Activated naive CD4-positive, alpha-beta T cell treated with Interleukin-2 at 50 U/mL for 16 hours (primary cell): ENCODE results near the gene PGPEP1.
"Not testable (repeated sequence)": the region's sequence is repeated elsewhere in the genome, so short reads cannot be mapped to it uniquely, and the experiment has no call there.

Experiments used
- DNase-seq: peaks from one replicate; pipeline ENCODE4 v3.0.0-alpha.2; 2020

PGPEP1 gene

GRCh38 chr19:18332917-18333530, 7.4 kb upstream of the PGPEP1 start:
- no peak for DNase-seq

GRCh38 chr19:18333680-18334079, 6.7 kb upstream of the PGPEP1 start:
- DNase-seq = no peak

- no peak for DNase-seq
Measured at GRCh38 chr19:18336121-18336520, 4.3 kb upstream of the PGPEP1 start.

- no peak for DNase-seq
Measured at GRCh38 chr19:18338541-18338940, 1.9 kb upstream of the PGPEP1 start.

- no peak for DNase-seq
Measured at GRCh38 chr19:18339723-18340122, 675 bp upstream of the PGPEP1 start.

- DNase-seq = peak; percentile 72
Measured at GRCh38 chr19:18340990-18341868, 831 bp downstream of the PGPEP1 start.

- no peak for DNase-seq
Measured at GRCh38 chr19:18342090-18342632, 1.8 kb downstream of the PGPEP1 start.

- no peak for DNase-seq
Measured at GRCh38 chr19:18344582-18344950, 4.2 kb downstream of the PGPEP1 start.

GRCh38 chr19:18345296-18345695, 4.9 kb downstream of the PGPEP1 start:
- DNase-seq = no peak

- no peak for DNase-seq
Measured at GRCh38 chr19:18346091-18346490, 5.7 kb downstream of the PGPEP1 start.

- no peak for DNase-seq
Measured at GRCh38 chr19:18348171-18348570, 7.8 kb downstream of the PGPEP1 start.

- DNase-seq = not testable (repeated sequence)
Measured at GRCh38 chr19:18348818-18349339, 8.5 kb downstream of the PGPEP1 start.

GRCh38 chr19:18349524-18350128, 9.2 kb downstream of the PGPEP1 start:
- DNase-seq = peak; percentile 21

GRCh38 chr19:18350490-18350889, 10.1 kb downstream of the PGPEP1 start:
- DNase-seq = no peak

- no peak for DNase-seq
Measured at GRCh38 chr19:18351544-18351943, 11.1 kb downstream of the PGPEP1 start.

- DNase-seq = no peak
Measured at GRCh38 chr19:18353378-18354005, 13.1 kb downstream of the PGPEP1 start.

- DNase-seq = not testable (repeated sequence)
Measured at GRCh38 chr19:18354743-18355142, 14.3 kb downstream of the PGPEP1 start.

GRCh38 chr19:18357041-18357440, 16.6 kb downstream of the PGPEP1 start:
- no peak for DNase-seq

- DNase-seq = no peak
Measured at GRCh38 chr19:18361646-18362045, 21.2 kb downstream of the PGPEP1 start.

GRCh38 chr19:18362934-18363542, 22.6 kb downstream of the PGPEP1 start:
- DNase-seq = no peak

- DNase-seq = no peak
Measured at GRCh38 chr19:18363787-18364186, 23.4 kb downstream of the PGPEP1 start.

- not testable (repeated sequence) for DNase-seq
Measured at GRCh38 chr19:18364277-18364825, 24.0 kb downstream of the PGPEP1 start.
